Activated CD8-positive, alpha-beta memory T cell treated with anti-CD3 and anti-CD28 coated beads for 24 hours (primary cell): Measurements from ENCODE around the gene COPG1.

Source experiments
- DNase-seq: peaks from one replicate; pipeline ENCODE4 v3.0.0-alpha.2; 2020

Gene COPG1

DNA sequence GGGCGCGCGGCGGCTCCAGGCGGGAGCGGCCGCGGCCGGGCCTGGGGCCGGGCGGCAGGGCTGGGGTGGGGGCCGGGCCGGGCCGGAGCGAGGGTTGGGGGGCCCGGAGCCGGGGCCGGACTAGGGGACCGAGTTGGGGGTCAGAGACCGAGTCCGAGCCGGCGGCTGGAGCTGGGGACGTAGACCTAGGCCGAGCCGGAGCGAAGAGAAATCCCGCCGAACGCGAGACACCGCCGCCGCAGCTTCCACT is 66.5 kb downstream of the COPG1 start:
- DNase-seq, result no peak

DNA sequence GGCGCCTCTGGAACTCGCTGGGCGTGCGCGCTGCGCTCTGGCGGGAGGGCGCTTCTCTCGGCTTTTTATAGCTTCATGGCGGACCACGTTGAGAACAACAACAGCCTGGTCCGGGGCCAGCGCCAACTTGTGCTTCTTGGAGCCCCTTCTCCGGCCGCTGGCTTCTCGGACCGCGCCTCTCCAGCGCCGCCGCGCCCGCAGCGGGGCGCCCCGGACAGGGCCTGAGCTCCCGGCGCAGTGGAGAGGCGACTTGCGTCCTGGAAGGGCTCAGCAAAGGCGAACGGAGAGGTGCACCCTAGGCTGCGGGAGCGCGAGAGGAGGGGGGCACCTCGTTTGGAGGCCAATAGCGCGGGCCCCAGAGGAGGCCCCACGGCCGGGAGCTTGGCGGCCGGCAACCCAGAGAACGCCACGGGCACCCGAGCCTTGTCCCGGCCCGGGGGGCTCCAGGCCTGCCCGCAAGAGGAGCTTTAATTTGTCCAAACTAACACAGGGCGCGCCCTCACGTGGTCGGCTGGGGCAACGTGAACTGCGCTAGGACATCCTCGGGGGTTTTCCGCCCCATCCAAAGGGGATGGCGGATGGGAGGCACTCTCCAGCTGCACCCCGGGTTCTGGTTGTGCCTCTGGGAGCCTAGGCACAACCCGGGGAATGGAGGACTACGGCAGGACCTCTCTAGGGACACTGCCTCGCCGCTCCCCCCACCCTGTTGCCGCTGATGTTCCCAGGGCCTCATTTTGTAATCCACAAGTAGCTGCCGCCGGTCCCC is 67.0 kb downstream of the COPG1 start:
- peak; percentile 99 for DNase-seq

DNA sequence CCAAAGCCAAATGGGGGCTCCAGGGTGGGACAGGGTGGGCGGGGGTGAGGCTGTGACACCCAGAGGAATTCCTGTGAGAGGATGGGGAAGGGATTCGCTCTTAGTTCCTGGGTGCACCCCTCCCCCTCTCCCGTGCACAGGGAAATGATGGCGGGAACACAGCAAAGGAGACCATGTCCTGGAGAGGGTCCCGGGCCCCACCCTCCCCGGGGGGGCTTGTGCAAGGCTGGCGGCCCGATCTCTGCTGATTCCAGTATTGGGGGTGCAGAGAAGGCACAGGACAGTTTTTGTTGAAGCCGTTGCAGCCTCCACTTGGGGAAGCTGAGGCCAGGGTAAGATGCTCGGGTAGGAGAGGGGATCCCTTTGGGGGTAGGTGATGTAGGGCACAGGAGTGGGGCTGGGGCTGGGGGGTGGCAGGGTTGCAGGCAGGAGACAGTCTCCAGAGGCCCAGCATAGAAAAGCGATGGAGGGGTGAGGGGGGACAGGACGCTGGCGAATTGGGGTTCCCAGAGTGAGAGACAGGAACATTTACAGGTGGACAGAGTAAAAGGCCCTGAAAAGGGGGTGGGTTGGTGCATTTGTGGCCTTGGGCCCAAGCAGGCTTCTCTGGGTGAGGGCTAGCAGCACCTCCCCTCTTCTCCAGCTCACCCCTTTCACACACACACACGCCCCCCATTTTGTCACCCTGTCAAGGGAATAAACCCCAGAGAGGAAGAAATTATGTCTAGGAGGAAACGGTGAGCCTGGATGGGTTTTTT is 67.8 kb downstream of the COPG1 start:
- DNase-seq, result peak; percentile 56

DNA sequence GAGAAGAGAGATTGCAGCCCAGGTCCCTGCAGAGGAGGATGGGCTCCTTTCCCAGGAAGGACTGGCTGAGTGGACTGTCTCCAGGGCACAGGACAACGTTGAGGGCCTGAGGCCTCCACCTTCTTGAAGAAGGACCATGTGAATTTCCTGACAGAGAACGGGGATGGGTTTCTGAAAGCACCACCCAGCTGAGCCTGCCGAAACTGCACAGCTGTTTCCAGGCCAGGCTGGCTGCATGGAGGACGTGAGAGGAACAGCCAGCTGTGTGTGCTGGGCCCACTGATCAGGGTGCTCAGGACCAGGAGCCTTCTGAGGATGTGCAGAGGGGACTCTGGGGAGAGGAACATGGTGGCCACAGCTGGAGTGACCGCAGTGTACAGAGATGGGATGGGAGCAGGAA is 68.4 kb downstream of the COPG1 start:
- DNase-seq, result no peak

DNA sequence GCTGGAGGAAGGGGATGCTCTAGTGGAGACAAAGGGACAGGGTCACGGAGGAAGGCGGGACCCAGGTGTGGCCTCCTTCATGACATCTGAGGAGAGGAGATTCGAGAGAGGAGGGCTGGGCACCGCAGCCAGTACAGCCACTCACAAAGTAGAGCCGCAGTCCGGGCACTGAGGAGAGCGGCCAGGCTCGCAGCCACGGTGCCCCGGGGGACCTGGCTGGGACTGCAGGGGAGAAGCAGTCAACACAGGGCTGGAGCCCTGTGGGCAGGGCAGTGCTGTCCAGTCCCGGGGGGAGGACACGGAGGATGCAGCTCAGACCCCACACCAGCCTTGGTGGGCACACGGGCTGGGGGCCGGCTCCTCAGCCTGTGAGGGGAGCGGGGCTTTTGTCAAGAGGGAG is 69.5 kb downstream of the COPG1 start:
- DNase-seq, result no peak

DNA sequence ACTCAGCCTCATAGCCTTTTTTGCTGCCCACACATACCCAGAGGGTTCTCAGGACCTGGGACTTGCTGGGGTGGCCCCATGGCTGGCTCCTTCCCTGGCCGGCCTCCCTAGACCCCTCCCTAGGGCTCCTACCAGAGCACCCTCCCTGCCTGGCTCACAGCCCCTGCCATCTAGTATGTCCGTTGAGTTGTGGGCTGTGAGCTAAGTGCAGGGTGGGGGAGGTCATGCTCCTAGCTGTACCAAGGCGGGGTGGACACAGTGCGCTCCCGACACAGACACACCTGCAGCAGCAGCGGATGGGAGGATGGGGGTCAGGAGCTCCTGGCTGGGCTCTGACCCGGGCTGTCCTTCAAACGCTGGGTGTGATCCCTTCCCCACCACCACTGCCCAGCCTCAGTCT is 70.9 kb downstream of the COPG1 start:
- DNase-seq, result no peak

DNA sequence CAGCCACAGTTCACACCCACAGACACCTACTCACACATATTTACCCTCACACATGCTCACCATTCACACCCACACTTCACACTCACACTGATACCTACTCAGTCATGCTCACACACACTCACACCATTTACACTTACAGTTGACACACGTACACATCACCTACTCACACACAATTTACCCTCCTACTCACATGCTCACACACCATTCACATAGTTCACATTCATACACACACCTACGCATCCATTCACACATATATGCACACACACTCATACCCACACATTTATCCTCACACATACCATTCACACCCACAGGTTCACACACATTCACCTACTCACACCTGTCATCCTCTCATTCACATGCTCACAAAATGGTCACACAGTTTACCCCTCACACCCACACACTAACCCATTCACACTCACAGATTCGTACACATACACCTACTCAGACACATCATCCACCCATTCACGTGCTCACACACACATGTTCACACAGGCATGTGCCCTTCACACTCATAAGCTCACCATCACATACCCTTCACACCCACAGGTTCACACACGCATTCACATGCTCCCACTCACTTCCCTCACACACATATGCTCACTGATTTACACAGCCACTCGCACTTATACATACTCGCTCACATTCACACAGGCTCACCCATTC is 71.5 kb downstream of the COPG1 start:
- DNase-seq, result no peak

DNA sequence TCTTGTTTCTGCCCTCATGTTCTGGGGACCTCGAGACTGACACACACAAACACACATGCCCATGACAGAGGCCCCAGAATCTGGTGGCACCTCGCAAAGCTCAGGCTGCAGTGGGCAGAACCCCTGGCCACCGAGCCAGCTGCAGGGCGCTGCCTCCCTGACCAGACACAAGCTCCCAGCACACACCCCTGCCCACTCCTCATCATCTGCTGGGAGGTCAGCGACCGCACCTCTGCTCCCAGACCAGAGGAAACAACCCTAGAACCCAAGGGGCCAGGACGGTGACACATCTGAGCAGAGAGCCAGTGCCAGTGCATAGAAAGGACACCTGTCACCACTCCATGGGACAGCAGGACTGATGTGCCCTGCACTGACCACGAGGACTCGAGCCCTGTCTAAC is 72.5 kb downstream of the COPG1 start:
- DNase-seq, result no peak

DNA sequence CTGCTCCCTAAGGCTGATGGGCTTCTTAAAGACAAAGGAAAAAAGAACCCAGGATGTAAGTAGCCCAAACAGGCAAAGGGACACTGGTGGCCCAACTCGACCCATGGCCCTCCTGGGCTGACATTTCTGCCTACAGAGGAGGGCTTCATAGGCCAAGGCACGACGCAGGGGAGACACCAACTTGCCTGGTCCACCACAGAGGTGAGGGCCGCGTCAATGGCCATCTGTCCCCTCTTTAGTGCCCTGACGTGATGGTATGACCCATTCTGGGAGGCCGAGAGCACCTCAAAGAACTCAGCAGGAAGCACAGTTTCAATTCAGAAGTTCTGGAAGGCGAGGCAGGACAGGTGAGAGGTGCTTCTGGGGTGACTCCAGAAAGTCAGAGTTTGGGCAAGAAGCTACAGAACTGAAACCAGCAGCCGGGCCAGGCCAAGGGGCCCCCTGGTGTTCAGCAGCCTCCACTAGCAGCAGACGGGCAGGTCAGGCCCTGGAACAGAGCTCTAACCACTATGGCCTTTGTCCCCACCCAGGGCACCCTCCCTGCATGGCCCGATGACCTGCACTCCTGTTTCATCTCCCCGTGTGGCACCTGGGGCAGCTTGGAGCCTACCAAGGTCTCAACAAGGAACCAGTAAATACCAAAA is 74.4 kb downstream of the COPG1 start:
- DNase-seq, result no peak

DNA sequence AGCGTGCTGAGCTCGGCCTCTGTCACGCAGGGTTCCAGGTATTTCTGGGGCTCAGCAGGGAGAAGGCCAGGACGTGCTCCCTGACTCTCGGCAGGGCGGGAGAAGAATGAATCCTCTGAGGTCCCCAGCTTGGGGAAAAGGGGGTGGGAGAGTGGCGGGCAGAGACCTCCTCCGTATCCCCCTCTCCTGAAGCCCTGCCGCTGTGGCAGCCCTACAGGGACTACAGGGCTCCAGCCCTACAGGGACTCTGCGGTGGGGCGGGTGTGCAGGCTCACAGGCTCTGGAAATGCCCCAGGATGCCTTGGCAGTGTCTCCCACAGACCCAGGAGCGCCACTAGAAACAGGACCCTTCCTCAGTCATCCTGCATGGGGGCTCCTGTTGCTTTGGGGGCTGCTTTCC is 75.4 kb downstream of the COPG1 start:
- no peak for DNase-seq

DNA sequence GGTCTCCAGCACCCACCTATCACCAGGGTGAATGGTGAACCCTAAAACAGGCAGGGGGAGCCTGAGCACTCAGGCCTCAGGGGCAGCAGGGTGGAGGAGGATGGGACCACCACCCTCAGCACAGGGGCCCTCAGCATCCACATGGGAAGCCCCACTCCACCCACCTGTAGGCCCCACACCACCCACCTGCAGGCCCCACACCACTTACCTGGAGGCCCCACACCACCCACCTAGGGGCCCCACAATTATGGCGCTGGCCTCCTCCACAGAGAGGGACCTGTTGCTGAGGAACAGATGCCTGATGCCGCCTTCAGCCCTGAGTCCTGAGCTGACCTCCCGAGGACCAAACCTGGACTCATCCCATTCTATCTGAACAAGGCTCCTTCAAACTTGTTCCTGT is 76.0 kb downstream of the COPG1 start:
- DNase-seq, result no peak

DNA sequence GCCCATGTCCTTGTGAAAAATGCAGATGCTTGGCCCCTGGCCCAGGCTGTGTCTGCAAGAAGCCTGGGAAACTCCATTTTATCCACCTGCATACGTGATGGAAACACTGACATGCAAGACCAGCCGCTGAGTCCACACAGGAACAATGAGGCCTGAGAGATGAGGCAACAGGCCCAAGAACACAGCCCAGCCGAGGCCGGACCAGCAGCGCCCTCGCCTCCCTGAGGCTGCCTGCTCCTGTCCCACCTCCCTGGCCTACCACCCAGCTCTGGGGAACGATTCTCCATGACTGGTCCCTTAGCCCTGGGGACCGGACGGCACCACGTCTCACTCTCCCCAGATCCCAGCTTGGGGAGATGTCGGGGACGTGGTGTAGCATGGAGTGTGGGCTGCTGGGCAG is 76.7 kb downstream of the COPG1 start:
- no peak for DNase-seq

DNA sequence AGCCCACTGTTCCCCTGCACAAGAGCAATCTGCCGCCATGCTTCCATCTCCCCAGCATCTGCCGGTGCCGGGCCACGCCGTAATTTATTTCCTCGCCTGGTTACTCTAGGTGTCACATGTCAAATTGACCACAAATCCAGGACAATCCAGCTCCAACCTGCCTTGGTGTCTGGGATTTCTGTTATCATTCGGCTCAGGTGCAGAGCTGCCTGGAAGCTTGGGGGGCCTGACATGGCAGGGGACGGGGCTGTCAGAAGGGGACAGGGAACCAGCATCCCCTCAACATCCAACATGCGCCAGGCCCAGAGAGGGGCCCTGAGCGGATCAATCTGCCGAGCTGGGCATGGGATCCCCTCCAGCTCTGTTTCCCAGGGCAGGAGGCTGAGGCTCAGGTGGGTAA is 77.2 kb downstream of the COPG1 start:
- no peak for DNase-seq
